HEK293 (cell line): Measurements from ENCODE around the gene IPCEF1.

Source experiments
- CTCF ChIA-PET: fragments of 350-600 bp; formaldehyde crosslinking; extraction: SDS; loops from one replicate; lab custom pipeline; 2021; ENCODE audit warnings: antibody characterized with exemption; lab: Yijun Ruan, JAX
- POLR2A ChIA-PET: fragments of 300-600 bp; formaldehyde crosslinking; extraction: SDS; loops from one replicate; lab custom pipeline; 2020; ENCODE audit warnings: antibody characterized with exemption, inconsistent platforms; lab: Yijun Ruan, JAX
- H3K27ac ChIP-seq: fragments of 200-500 bp; sonication (Bioruptor generic); 2 replicates; pipeline ENCODE4 v1.5.1; 2014; ENCODE audit warnings: low read depth, low read length, control low read depth, inconsistent platforms; ENCODE audit errors: extremely low read depth
- H3K36me3 ChIP-seq, 2 experiments: fragments of 200-500 bp in 1 of 2; sonication (Bioruptor generic) in 1 of 2; 1 replicate in 1 of 2; 2 replicates in 1 of 2; pipeline ENCODE4 v1.5.1; 2014 to 2017; ENCODE audit warnings: inconsistent platforms in 2 of 2, low read length in 2 of 2; ENCODE audit not compliant: control insufficient read depth in 2 of 2, insufficient read depth in 1 of 2
- H3K4me1 ChIP-seq: fragments of 200-500 bp; sonication (Bioruptor generic); 2 replicates; pipeline ENCODE4 v1.5.1; 2014; ENCODE audit warnings: mild to moderate bottlenecking, low read length, inconsistent platforms; ENCODE audit not compliant: control insufficient read depth, insufficient read depth
- H3K4me3 ChIP-seq: 2 replicates; pipeline ENCODE4 v1.5.1; 2011; ENCODE audit warnings: low read depth, mild to moderate bottlenecking, control low read depth, low read length, moderate library complexity
- H3K9me3 ChIP-seq: fragments of 200-500 bp; sonication (Bioruptor generic); 2 replicates; pipeline ENCODE4 v1.5.1; 2014; ENCODE audit warnings: low read depth, low read length, inconsistent platforms; ENCODE audit not compliant: control insufficient read depth, insufficient read depth
- GLI4 ChIP-seq: fragments of 450-650 bp; formaldehyde crosslinking; IDR thresholded peaks from 2 replicates; pipeline ENCODE4 v1.5.1; 2016; ENCODE audit warnings: missing biosample characterization, missing genetic modification characterization
- GLIS2 ChIP-seq: fragments of 450-650 bp; formaldehyde crosslinking; IDR thresholded peaks from 2 replicates; pipeline ENCODE4 v1.5.1; 2016; ENCODE audit warnings: missing biosample characterization, missing genetic modification characterization
- ZFHX2 ChIP-seq: fragments of 450-650 bp; formaldehyde crosslinking; conservative IDR thresholded peaks from 2 replicates; pipeline ENCODE4 v1.5.1; 2016; ENCODE audit warnings: missing biosample characterization, missing genetic modification characterization
- ZNF112 ChIP-seq: fragments of 450-650 bp; formaldehyde crosslinking; IDR thresholded peaks from 2 replicates; pipeline ENCODE4 v1.5.0; 2017; ENCODE audit warnings: missing biosample characterization, missing genetic modification characterization
- ZNF114 ChIP-seq: fragments of 450-650 bp; formaldehyde crosslinking; IDR thresholded peaks from 2 replicates; pipeline ENCODE4 v1.5.0; 2017; ENCODE audit warnings: missing biosample characterization, missing genetic modification characterization
- ZNF214 ChIP-seq: fragments of 450-650 bp; formaldehyde crosslinking; IDR thresholded peaks from 2 replicates; pipeline ENCODE4 v1.5.1; 2017; ENCODE audit warnings: missing biosample characterization, mild to moderate bottlenecking, missing genetic modification characterization, borderline replicate concordance
- ZNF221 ChIP-seq: fragments of 450-650 bp; formaldehyde crosslinking; IDR thresholded peaks from 2 replicates; pipeline ENCODE4 v1.5.1; 2017; ENCODE audit warnings: missing biosample characterization, missing genetic modification characterization, borderline replicate concordance
- ZNF510 ChIP-seq: fragments of 450-650 bp; formaldehyde crosslinking; IDR thresholded peaks from 2 replicates; pipeline ENCODE4 v1.5.1; 2018; ENCODE audit warnings: mild to moderate bottlenecking, missing genetic modification characterization, missing biosample characterization; ENCODE audit not compliant: insufficient replicate concordance
- ZNF658 ChIP-seq: fragments of 450-650 bp; formaldehyde crosslinking; IDR thresholded peaks from 2 replicates; pipeline ENCODE4; 2016; ENCODE audit warnings: missing biosample characterization, missing genetic modification characterization
- ZNF707 ChIP-seq: fragments of 450-650 bp; formaldehyde crosslinking; IDR thresholded peaks from 2 replicates; pipeline ENCODE4 v1.5.1; 2016; ENCODE audit warnings: missing biosample characterization, missing genetic modification characterization
- ZNF776 ChIP-seq: fragments of 450-650 bp; formaldehyde crosslinking; IDR thresholded peaks from 2 replicates; pipeline ENCODE4 v1.5.0; 2017; ENCODE audit warnings: missing biosample characterization, missing genetic modification characterization, borderline replicate concordance
- TF ChIP-seq, protein P1 (sequence below): fragments of 450-650 bp; formaldehyde crosslinking; optimal IDR thresholded peaks from 2 replicates; pipeline ENCODE3; 2016; ENCODE audit warnings: missing biosample characterization, mild to moderate bottlenecking, missing genetic modification characterization
- TF ChIP-seq, protein P2 (sequence below): fragments of 450-650 bp; formaldehyde crosslinking; IDR thresholded peaks from 2 replicates; pipeline ENCODE4 v1.5.1; 2017; ENCODE audit warnings: missing biosample characterization, missing genetic modification characterization
- TF ChIP-seq, protein P3 (sequence below): fragments of 450-650 bp; IDR thresholded peaks from 2 replicates; pipeline ENCODE4 v1.5.1; 2018; ENCODE audit warnings: missing biosample characterization, mild to moderate bottlenecking, missing genetic modification characterization
- TF ChIP-seq, protein P4 (sequence below): fragments of 450-650 bp; formaldehyde crosslinking; IDR thresholded peaks from 2 replicates; pipeline ENCODE4 v1.5.1; 2016; ENCODE audit warnings: missing biosample characterization, missing genetic modification characterization
- TF ChIP-seq, protein P5 (sequence below): fragments of 450-650 bp; formaldehyde crosslinking; IDR thresholded peaks from 2 replicates; pipeline ENCODE4 v1.5.1; 2016; ENCODE audit warnings: missing biosample characterization, missing genetic modification characterization, low read depth

Gene IPCEF1

DNA sequence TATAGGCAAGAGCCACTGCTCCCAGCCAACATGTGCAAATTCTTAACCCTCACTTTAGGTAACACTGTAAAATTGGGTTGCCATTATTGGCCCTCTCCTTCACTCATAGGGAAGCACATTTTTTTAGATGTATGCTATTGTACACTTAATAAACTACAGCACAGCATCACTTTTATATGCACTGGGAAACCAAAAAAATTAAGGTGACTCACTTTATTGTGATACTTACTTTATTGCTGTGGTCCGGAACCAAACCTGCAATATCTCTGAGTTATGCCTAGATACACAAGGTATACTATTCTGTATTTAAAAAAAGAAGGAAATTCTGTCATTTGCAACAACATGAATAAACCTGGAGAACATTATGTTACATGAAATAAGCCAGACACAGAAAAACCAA, 40.5 kb downstream of the IPCEF1 start:
- H3K9me3 ChIP-seq, result no peaks in the 10 kb centered on the region
- CTCF ChIA-PET, result interaction anchor here (0.7 kb wide), 1 partner anchor 55 kb away, joined by 4 read pairs; no protein-coding TSS in a partner anchor
- H3K4me3 ChIP-seq, result no peak overlapping the region
- no peak overlapping the region for H3K27ac ChIP-seq
- H3K4me1 ChIP-seq, result no peaks in the 10 kb centered on the region; the same call in 1 of the 2 replicates
- TF ChIP-seq GLIS2 (tag by site-specific recombination) (no peak), ZNF707 (tag by site-specific recombination) (no peak), ZNF114 (tag by site-specific recombination) (no peak), ZNF510 (tag by site-specific recombination) (no peak), ZNF221 (tag by site-specific recombination) (no peak), ZNF214 (no peak), ZNF776 (tag by site-specific recombination) (no peak), ZNF658 (tag by site-specific recombination) (no peak), ZNF112 (tag by site-specific recombination) (no peak), ZFHX2 (no peak), GLI4 (no peak)
- TF ChIP-seq, protein P1, sequence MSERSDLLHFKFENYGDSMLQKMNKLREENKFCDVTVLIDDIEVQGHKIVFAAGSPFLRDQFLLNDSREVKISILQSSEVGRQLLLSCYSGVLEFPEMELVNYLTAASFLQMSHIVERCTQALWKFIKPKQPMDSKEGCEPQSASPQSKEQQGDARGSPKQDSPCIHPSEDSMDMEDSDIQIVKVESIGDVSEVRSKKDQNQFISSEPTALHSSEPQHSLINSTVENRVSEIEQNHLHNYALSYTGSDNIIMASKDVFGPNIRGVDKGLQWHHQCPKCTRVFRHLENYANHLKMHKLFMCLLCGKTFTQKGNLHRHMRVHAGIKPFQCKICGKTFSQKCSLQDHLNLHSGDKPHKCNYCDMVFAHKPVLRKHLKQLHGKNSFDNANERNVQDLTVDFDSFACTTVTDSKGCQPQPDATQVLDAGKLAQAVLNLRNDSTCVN (tag by site-specific recombination), result no peak
- TF ChIP-seq, protein P2, sequence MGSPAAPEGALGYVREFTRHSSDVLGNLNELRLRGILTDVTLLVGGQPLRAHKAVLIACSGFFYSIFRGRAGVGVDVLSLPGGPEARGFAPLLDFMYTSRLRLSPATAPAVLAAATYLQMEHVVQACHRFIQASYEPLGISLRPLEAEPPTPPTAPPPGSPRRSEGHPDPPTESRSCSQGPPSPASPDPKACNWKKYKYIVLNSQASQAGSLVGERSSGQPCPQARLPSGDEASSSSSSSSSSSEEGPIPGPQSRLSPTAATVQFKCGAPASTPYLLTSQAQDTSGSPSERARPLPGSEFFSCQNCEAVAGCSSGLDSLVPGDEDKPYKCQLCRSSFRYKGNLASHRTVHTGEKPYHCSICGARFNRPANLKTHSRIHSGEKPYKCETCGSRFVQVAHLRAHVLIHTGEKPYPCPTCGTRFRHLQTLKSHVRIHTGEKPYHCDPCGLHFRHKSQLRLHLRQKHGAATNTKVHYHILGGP (tag by site-specific recombination), result no peak
- TF ChIP-seq, protein P3, sequence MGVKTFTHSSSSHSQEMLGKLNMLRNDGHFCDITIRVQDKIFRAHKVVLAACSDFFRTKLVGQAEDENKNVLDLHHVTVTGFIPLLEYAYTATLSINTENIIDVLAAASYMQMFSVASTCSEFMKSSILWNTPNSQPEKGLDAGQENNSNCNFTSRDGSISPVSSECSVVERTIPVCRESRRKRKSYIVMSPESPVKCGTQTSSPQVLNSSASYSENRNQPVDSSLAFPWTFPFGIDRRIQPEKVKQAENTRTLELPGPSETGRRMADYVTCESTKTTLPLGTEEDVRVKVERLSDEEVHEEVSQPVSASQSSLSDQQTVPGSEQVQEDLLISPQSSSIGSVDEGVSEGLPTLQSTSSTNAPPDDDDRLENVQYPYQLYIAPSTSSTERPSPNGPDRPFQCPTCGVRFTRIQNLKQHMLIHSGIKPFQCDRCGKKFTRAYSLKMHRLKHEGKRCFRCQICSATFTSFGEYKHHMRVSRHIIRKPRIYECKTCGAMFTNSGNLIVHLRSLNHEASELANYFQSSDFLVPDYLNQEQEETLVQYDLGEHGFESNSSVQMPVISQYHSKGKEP (tag by site-specific recombination), result no peak
- POLR2A ChIA-PET, result no interaction called here
- no peaks in the 10 kb centered on the region for H3K36me3 ChIP-seq

DNA sequence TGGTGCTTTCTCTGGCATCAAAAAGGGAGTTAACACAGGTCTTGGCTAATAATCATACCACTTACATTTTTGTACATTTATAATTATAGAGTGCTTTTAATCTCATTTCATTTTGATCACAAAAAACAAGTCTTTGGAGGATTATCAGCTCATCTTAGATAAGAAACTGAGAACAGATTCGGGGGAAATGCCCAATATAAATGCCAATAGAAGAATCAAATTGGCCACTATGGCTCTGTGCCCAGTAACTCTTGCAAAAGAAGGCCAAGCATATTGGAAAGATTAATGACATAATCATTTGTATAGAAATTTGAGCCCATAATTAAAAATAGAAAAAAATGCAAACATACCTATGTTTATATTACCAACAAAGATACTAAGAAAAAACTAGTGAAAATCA, 42.5 kb downstream of the IPCEF1 start:
- no peak overlapping the region for H3K4me3 ChIP-seq
- H3K9me3 ChIP-seq, result no peaks in the 10 kb centered on the region
- no peaks in the 10 kb centered on the region; the same call in 1 of the 2 replicates for H3K4me1 ChIP-seq
- CTCF ChIA-PET, result interaction anchor here (0.6 to 0.7 kb wide), 2 partner anchors 25 to 28 kb away, joined by 3 to 4 read pairs; no protein-coding TSS in a partner anchor
- POLR2A ChIA-PET, result no interaction called here
- TF ChIP-seq, protein P4, sequence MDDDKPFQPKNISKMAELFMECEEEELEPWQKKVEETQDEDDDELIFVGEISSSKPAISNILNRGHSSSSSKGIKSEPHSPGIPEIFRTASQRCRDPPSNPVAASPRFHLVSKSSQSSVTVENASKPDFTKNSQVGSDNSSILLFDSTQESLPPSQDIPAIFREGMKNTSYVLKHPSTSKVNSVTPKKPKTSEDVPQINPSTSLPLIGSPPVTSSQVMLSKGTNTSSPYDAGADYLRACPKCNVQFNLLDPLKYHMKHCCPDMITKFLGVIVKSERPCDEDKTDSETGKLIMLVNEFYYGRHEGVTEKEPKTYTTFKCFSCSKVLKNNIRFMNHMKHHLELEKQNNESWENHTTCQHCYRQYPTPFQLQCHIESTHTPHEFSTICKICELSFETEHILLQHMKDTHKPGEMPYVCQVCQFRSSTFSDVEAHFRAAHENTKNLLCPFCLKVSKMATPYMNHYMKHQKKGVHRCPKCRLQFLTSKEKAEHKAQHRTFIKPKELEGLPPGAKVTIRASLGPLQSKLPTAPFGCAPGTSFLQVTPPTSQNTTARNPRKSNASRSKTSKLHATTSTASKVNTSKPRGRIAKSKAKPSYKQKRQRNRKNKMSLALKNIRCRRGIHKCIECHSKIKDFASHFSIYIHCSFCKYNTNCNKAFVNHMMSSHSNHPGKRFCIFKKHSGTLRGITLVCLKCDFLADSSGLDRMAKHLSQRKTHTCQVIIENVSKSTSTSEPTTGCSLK, result no peak
- TF ChIP-seq, protein P5, sequence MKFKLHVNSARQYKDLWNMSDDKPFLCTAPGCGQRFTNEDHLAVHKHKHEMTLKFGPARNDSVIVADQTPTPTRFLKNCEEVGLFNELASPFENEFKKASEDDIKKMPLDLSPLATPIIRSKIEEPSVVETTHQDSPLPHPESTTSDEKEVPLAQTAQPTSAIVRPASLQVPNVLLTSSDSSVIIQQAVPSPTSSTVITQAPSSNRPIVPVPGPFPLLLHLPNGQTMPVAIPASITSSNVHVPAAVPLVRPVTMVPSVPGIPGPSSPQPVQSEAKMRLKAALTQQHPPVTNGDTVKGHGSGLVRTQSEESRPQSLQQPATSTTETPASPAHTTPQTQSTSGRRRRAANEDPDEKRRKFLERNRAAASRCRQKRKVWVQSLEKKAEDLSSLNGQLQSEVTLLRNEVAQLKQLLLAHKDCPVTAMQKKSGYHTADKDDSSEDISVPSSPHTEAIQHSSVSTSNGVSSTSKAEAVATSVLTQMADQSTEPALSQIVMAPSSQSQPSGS (tag by site-specific recombination), result peak; percentile 39; the same call in 1 of the 2 replicates
- H3K27ac ChIP-seq, result no peak overlapping the region
- H3K36me3 ChIP-seq, result no peaks in the 10 kb centered on the region
